NCI-H460 (cell line): Measurements from ENCODE around the gene PRDX1. TPM values are rescaled to one million over a fixed set of nuclear protein-coding genes. Genes with fewer than 3 reads are reported as not detected.
A peak's percentile ranks its signal among the peaks of the same experiment; 100 is the strongest.
"Not testable (repeated sequence)": the region's sequence is repeated elsewhere in the genome, so short reads cannot be mapped to it uniquely, and the experiment has no call there.

Experiments used
- DNase-seq: peaks from one replicate; pipeline ENCODE4 v3.0.0-alpha.2; 2016; ENCODE audit warnings: low read depth; ENCODE audit errors: extremely low read depth
- total RNA-seq: library from RNA; depleted of rRNA; stranded (reverse); fragments of >200 nt; shearing (Covaris generic); gene quantifications from 2 replicates; pipeline ENCODE4 v1.2.3, GENCODE V29; 2014

Gene PRDX1
- total RNA-seq, 1 experiment from 2014 or later: 1,917 TPM

DNA sequence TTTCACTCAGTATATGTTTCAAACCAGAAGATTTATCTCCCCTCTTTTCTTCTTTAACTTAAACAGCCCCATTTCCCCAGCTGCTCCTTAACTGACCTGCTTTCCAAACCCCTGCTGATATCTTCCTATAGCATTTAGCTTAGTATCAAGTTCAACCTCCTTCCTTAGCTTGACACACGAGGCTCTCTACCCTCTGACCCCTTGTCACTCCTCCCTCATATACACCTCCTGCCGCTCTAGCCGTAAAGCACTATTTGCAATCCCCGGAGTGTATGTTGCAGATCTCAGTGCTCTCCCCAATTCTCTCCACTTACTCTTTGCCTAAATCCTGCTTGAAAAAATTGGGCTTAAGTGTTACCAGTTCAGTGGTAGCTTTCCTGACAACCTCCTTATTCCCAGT, 15.2 kb upstream of the PRDX1 start:
- DNase-seq: no peak

GRCh38 chr1:45535988-45536766, 14.5 kb upstream of the PRDX1 start:
- no peak for DNase-seq

DNA sequence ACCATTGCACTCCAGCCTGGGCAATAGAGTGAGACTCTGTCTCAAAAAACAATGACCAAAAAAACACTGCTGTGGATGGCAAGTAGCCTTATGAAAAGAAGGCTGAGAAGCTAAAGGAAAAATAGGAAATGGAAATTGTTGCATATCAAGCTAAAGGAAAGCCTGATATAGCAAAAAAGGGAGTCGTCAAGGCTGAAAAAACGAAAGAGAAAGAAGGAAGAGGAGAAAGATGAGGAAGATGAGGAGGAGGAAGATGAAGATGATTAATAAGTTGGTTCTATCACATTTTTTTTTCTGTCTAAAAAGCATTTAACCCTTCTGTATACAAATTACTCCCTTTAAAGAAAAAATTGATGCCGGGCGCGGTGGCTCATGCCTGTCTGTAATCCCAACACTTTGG, 10.2 kb upstream of the PRDX1 start:
- DNase-seq: no peak

- no peak for DNase-seq
Measured at GRCh38 chr1:45530632-45531135, 9.0 kb upstream of the PRDX1 start.

DNA sequence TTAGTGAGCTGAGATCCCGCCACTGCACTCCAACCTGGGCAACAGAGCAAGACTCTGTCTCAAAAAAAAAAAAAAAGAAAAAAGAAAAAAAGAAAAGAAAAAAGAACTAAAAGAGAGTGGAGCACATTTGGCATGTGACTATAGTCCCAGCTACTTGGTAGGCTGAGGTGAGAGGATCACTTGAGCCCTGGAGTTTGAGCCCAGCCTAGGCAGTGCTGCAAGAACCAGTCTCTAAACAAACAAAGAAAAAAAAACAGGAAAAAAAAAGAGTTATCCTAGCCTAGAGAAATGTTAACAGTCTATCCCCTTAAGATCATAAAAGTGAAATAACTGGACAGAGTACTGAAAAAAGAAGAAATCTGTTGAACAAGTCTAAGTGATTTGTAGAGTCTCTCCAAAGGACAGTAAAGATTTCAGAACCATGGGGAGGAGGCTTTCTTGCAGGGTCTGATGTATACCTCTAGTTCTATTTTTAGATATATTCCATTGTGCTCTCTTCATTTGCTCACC, 4.5 kb upstream of the PRDX1 start:
- no peak for DNase-seq

- not testable (repeated sequence) for DNase-seq
Measured at GRCh38 chr1:45523975-45524374, 2.3 kb upstream of the PRDX1 start.

DNA sequence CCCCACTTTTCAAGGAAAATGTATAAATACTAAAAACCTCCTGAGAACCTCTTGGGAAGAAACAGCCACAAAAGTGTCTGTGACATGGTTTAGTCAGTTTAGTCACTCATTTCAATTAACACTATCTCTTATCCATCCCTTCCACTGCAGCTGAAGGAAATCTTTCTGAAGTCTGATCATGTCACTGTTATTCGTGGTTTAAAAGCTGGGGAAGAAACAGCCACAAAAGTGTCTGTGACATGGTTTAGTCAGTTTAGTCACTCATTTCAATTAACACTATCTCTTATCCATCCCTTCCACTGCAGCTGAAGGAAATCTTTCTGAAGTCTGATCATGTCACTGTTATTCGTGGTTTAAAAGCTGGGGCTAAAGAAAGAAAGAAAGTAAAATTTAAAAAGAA, 1.8 kb upstream of the PRDX1 start:
- not testable (repeated sequence) for DNase-seq

GRCh38 chr1:45522324-45523104, 830 bp upstream of the PRDX1 start:
- peak; percentile 54 for DNase-seq

DNA sequence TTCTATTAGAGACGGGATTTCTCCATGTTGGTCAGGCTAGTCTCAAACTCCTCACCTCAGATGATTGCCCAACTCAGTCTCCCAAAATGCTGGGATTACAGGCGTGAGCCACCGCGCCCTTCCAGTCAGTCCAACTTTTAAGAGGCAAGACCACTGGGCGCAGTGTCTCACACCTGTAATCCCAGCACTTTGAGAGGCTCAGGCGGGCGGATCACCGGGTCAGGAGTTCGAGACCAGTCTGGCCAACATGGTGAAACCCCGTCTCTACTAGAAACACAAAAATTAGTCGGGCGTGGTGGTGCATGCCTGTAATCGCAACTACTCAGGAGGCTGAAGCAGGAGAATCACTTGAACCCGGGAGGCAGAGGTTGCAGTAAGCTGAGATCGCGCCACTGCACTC, 1.9 kb downstream of the PRDX1 start:
- not testable (repeated sequence) for DNase-seq

- DNase-seq: no peak
Measured at GRCh38 chr1:45518910-45519309, 2.8 kb downstream of the PRDX1 start.

GRCh38 chr1:45518366-45518765, 3.3 kb downstream of the PRDX1 start:
- DNase-seq: not testable (repeated sequence)

DNA sequence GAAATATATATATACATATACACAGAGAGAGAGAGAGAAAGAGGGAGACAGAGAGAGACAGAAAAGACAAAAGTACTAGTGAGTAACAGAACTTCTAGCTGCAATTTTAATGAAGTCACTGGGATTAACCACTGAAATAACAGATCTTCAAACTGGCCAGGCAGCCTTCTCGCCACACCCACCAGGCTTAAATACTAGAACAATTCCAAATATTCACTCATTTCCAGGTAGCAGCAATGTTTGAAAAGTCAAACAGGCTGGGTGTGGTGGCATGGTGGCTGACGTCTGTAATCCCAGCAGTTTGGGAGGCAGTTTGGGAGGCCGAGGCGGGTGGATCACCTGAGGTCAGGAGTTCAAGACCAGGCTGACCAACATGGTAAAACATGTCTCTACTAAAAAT, 5.2 kb downstream of the PRDX1 start:
- no peak for DNase-seq

- DNase-seq: no peak
Measured at GRCh38 chr1:45516036-45516435, 5.6 kb downstream of the PRDX1 start.

DNA sequence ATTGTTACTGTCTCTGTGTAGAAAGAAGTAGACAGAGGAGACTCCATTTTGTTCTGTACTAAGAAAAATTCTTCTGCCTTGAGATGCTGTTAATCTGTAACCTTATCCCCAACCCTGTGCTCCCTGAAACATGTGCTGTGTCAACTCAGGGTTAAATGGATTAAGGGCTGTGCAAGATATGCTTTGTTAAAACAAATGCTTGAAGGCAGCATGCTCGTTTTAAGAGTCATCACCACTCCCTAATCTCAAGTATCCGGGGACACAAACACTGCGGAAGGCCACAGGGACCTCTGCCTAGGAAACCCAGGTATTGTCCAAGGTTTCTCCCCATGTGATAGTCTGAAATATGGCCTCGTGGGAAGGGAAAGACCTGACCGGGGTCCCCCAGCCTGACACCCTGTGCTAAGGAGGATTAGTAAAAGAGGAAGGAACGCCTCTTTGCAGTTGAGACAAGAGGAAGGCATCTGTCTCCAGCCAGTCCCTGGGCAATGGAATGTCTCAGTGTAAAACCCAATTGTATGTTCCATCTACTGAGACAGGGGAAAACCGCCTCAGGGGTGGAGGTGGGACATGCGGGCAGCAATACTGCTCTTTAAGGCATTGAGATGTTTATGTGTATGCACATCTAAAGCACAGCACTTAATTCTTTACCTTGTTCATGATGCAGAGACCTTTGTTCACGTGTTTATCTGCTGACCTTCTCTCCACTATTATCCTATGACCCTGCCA, 8.0 kb downstream of the PRDX1 start:
- not testable (repeated sequence) for DNase-seq

GRCh38 chr1:45512641-45513054, 9.0 kb downstream of the PRDX1 start:
- DNase-seq: peak; percentile 68

DNA sequence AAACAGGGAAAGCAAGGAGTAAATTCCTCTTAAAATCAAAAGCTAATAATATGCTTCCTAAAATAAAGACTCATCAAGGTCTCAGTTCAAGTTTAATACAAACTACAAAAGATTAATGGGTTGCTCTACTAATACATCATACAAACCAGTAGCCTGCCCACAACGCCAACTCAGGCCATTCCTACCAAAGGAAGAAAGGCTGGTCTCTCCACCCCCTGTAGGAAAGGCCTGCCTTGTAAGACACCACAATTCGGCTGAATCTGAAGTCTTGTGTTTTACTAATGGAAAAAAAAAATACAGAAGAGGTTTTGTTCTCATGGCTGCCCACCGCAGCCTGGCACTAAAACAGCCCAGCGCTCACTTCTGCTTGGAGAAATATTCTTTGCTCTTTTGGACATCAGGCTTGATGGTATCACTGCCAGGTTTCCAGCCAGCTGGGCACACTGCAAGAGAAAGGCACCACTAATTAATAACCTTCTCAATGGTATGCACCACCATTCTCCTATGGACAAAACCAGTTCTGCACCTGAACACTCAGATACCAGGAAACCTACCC, 10.6 kb downstream of the PRDX1 start:
- no peak for DNase-seq

DNA sequence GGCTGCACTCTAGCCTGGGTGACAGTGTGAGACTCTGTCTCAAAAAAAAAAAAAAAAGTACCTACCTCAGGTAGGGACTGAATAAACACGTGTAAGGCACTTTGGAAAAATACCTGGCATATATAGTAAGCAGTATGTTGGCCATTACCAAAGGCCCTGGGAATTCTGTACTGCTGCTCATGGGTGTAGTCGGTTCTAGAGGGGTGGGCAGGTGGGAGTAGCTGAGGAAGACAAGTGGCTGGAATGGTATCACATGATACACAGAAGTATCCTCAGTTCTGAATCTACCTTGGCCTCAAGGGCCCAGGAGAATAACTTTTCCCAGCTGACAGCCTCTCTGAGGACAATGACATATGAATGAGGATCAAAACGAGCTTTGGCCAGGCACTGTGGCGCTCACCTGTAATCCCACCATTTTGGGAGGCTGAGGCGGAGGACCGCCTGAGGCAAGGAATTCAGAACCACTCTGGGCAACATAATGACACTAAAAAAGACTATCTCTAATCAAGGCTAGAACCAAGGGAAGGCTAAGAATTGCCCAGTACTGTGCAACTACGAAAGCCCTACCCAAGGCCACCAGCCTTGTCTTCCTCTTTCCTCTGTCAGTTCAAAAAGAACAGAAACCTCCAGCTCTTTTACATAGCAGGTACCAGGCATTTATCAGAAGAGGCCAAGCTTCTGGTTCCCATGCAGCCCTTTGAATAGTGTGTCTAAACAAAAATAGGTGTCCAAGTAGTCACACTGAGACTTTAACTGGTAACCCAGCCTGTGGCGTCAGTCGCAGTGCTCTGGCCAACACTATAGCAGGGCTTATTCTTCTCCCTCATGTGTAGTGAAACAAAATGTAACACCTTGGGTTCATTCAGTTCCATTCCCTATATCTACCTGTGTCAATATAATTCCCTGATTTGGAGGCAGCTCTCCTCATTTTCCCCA, 11.4 kb downstream of the PRDX1 start:
- no peak for DNase-seq

DNA sequence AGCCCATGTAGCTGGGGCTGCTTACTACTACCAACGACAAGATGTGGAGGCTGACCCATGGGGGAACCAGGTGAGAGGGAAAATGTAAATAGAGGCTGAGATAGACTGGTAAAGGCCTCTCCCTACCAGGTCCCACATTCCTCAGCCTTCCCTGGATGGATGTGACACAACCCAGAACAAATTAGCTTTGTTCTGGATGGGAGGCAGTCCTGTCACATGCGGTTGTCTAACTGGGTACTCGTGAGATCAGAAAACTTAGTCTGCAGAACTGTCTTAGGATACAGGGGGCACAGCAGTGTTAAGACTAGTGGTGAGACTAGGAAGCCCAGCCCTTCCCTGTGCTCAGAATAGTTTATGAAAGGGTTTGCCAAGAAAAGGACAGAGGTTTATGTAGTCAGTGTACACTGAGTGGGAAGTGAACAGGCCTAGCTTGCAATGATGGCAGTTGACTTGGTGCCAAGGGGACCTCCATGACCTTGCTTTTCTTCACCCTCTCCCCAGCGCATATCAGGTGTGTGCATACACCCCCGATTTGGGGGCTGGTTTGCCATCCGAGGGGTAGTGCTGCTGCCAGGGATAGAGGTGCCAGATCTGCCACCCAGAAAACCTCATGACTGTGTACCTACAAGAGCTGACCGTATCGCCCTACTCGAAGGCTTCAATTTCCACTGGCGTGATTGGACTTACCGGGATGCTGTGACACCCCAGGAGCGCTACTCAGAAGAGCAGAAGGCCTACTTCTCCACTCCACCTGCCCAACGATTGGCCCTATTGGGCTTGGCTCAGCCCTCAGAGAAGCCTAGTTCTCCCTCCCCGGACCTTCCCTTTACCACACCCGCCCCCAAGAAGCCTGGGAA, 13.2 kb downstream of the PRDX1 start:
- no peak for DNase-seq

GRCh38 chr1:45507893-45508292, 13.8 kb downstream of the PRDX1 start:
- DNase-seq: no peak
